Erythroblast (primary cell): ENCODE measurements around the gene EIF5B.
"Not testable (repeated sequence)": the region's sequence is repeated elsewhere in the genome, so short reads cannot be mapped to it uniquely, and the experiment has no call there.

ENCODE experiments used
- DNase-seq, 2 experiments: peaks; one replicate each; lab custom pipeline; 2025; lab: John Stamatoyannopoulos, UW
- GATA1 ChIP-seq: IDR thresholded peaks from 2 replicates; pipeline ENCODE4 v1.6.1; 2011; ENCODE audit warnings: low read depth, mild to moderate bottlenecking, control low read depth, low read length, moderate library complexity
- POLR2A ChIP-seq: IDR thresholded peaks from 2 replicates; pipeline ENCODE4 v1.6.1; 2011; ENCODE audit warnings: mild to moderate bottlenecking, low read length

EIF5B gene

GRCh38 chr2:99342536-99342935, 5.3 kb downstream of the EIF5B start:
- no peak for DNase-seq
- TF ChIP-seq POLR2A (no peak), GATA1 (no peak)

- not testable (repeated sequence) for DNase-seq
These were observed 8.3 kb downstream of the EIF5B start for GRCh38 chr2:99345446-99345845.

GRCh38 chr2:99346218-99346617, 9.0 kb downstream of the EIF5B start:
- DNase-seq, result no peak
- TF ChIP-seq POLR2A (no peak), GATA1 (no peak)

DNA sequence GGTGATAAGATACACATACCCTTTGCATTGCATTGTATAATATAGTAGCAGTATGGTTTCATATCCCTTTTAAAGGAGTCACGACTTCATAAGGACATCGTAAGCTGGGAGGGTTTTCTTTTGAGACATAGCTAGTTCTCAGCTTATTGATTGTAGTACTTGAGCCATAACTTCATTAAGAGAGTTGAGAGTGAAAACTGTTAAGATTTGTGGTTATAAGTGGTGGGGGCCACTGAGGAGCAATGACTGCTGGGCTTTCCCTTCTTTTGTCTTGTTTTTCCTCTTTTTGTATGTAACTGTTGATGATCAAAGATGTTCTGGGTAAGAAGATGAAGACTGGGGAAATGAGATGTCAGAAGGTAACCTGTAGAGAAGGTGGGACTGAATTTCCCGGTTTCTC, 11.0 kb downstream of the EIF5B start:
- no peak for TF ChIP-seq GATA1
- no peak for TF ChIP-seq POLR2A
- DNase-seq, result no peak

DNA sequence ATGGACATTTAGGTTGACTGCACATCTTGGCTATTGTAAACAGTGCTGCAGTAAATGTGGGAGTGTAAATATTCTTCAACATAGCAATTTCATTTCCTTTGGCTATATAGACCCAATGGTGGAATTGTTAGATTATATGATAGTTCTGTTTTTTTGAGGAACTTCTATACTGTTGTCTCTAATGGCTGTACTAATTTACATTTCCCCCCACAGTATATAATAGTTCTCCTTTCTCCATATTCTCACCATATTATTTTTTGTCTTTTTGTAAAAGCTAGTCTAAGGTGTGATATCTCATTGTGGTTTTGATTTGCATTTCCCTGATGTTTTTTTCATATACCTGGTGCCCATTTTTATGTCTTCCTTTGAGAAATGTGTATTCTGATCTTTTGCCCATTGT, 13.0 kb downstream of the EIF5B start:
- TF ChIP-seq GATA1, result no peak
- no peak for TF ChIP-seq POLR2A

DNA sequence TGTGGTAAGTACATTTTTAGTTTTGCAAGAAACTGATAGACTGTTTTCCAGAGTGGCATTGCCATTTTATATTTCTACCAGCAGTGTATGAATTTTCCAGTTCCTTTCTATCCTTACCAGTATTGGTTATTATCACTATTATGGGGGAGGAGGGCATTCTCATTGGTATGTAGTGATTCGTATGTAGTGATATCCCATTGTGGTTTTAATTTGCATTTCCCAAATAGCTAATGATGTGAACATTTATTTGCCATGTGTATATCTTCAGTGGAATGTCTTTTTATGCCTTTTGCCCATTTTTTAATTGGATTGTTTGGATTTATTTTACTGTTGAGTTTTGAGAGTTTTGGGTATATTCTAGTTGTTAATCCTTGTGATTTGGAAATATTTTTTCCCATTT, 16.9 kb downstream of the EIF5B start:
- TF ChIP-seq POLR2A, result no peak

More for the DNA sequence above, 13.0 kb downstream of the EIF5B start:
- DNase-seq, result no peak

DNA sequence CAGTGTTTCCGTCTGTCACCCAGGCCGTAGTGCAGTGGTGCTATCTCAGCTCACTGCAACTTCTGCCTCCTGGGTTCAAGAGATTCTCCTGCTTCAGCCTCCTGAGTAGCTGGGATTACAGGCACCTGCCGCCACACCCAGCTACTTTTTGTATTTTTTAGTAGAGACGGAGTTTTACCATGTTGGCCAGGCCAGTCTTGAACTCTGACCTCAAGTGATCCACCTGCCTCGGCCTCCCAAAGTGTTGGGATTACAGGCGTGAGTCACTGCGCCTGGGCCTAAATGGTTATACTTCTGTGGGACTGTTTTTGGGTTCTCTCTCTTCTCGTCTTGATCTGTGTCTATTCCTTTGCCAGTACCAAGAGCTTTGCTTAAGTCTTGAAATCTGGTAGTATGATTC, 17.6 kb downstream of the EIF5B start:
- DNase-seq, result not testable (repeated sequence)

More for the DNA sequence above, 16.9 kb downstream of the EIF5B start:
- no peak for DNase-seq

DNA sequence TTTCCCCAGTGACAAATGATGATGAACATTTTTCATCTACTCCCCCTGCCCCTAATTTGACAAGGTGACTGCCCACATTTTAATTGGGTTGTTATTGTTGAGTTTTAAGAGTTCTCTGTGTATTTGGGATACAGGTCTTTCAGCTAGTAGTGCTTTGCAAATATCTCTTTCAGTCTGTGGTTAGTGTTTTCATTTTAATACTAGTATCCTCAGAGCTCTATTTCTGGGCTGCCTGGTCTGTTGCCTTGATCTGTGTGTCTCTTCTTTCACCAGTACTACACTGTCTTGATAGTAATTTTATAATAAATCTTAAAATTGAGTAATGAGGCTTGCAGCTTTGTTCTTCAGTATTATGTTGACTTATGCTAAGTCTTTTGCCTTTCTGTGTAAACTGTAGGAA, 19.7 kb downstream of the EIF5B start:
- no peak for DNase-seq
- no peak for TF ChIP-seq GATA1
- no peak for TF ChIP-seq POLR2A

DNA sequence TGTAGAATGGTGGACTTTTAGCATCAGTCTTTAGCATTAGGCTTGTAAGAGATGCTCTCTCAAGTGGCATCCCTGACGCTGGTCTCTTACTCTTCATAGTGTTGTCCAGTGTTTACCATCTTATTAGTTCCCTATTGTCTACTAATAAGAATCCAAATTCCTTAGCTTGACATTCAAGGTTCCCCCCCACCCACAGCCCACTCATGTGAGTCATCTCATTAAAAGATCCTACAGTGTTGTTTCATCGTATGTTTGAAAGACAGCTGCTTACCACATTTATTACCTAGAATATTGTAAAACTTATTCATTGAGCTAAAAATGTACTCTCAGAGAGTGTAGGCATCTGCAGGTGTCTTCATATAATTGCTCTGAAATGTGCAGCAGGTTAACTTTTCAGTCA, 28.5 kb downstream of the EIF5B start:
- DNase-seq, result no peak
- TF ChIP-seq POLR2A (no peak), GATA1 (no peak)

DNA sequence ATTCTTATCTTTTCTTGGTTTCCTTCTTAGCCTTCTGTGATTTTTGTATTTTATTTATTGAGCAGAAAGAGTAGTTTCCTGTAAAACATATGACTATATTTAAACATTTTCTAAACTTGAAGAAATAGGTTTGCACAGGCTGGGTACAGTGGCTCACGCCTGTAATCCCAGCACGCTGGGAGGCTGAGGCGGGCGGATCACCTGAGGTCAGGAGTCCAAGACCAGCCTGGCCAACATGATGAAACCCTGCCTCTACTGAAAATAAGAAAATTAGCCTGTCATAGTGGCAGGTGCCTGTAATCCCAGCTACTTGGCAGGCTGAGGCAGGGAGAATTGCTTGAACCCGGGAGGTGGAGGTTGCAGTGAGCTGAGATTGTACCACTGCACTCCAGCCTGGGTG, 31.7 kb downstream of the EIF5B start:
- not testable (repeated sequence) for DNase-seq

- TF ChIP-seq GATA1 (no peak), POLR2A (no peak)
- no peak for DNase-seq
These were observed 36.0 kb downstream of the EIF5B start for GRCh38 chr2:99373144-99373543.

DNA sequence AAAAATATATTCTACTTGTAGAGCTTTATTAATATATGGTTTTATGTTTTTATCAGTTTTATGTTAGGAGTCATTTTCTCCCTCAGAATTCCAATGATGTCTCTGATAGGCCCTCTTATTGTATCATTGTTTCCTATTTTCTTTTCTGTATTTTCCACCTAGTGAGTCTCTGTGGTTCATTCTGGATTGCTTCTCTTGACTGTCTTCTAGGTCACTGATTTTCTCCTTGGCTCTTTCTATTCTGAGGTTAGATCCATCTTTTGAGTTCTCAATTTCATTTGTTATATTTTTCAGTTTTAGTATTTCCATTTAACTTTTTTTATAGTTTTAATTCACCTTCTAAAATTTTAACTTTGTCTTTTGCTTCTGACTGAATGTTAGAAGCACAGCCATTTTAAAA, 37.6 kb downstream of the EIF5B start:
- no peak for DNase-seq
- no peak for TF ChIP-seq GATA1
- no peak for TF ChIP-seq POLR2A

DNA sequence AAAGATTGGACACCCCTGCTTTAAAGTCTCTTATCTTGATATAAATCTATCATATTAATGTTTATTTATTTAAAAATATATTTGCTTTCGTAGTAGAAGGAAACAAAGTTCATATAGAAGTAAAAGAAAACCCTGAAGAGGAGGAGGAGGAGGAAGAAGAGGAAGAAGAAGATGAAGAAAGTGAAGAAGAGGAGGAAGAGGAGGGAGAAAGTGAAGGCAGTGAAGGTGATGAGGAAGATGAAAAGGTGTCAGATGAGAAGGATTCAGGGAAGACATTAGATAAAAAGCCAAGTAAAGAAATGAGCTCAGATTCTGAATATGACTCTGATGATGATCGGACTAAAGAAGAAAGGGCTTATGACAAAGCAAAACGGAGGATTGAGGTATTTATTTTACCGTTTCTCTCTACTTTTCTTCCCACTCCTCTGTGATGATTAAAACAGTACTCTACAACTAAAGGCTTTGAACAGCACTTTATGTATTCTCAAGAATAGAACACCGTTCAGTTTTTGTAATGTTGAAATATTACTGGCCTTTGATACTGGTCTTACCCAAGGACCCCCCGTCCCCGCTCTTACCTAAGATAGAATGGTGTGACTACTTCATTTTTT, 39.2 kb downstream of the EIF5B start:
- TF ChIP-seq GATA1 (no peak), POLR2A (no peak)

DNA sequence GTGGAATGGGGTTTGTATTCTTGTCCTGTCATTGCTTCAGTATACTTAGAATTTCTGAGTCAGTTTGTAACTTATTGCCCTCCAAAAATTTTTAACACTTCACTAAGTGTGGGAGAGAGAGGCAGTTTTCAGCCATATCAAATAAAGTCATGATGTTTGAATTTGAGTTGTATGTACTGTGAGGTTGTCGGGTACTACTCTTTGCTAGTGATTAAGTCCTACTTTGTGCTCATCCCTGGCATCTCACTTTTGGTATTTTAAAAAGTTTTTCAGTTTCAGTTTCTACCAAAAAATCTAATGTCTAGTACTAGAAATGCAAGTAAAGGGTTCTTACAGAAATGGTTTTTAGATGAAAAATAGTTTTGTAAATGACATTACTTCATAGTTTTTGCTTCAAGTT, 40.7 kb downstream of the EIF5B start:
- DNase-seq, result no peak
- no peak for TF ChIP-seq POLR2A
- no peak for TF ChIP-seq GATA1

More for the DNA sequence above, 39.2 kb downstream of the EIF5B start:
- no peak for DNase-seq

GRCh38 chr2:99380376-99381010, 43.3 kb downstream of the EIF5B start:
- no peak for DNase-seq

DNA sequence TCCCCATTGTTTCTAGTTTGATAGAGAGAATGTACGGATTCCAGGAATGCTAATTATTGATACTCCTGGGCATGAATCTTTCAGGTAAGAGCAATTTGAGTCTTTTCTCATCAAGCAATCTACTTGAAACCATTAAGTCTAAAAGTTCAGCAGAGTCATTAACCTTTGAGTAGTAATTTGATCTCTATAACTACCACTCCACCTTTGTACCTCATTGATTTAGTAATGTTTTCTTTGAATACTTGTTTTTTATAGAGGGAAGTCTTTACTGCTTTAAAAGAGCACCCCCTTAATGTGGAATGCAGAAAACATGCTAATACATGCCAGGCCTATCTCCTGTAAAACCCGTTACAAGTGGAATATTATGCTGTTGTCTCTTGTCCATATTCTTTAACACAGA, 45.0 kb downstream of the EIF5B start:
- TF ChIP-seq POLR2A, result no peak
- no peak for TF ChIP-seq GATA1

More at GRCh38 chr2:99380376-99381010, 43.3 kb downstream of the EIF5B start:
- TF ChIP-seq POLR2A, result no peak
- TF ChIP-seq GATA1, result no peak

More for the DNA sequence above, 45.0 kb downstream of the EIF5B start:
- DNase-seq, result no peak
